Neural cell (in vitro differentiated cells): ENCODE results near the gene CAPRIN1. TPM values are rescaled to one million over a fixed set of nuclear protein-coding genes. Genes with fewer than 3 reads are reported as not detected.

ENCODE experiments used
- H2AFZ ChIP-seq: fragments of 200-600, 300-800 bp; sonication (generic), shearing (Covaris generic); 2 replicates; pipeline ENCODE4 v1.6.0; 2014; ENCODE audit warnings: low read depth, mild to moderate bottlenecking, antibody characterized with exemption, low read length, moderate library complexity
- H3F3A ChIP-seq: fragments of 200-600 bp; shearing (Covaris generic); 2 replicates; pipeline ENCODE4 v1.6.1; 2016; ENCODE audit warnings: mild to moderate bottlenecking, moderate library complexity, mixed read lengths, antibody characterized with exemption, low read length; ENCODE audit not compliant: insufficient read depth, poor library complexity, severe bottlenecking
- H3K27ac ChIP-seq: fragments of 200-600, 300-800 bp; sonication (generic), shearing (Covaris generic); 2 replicates; pipeline ENCODE4 v1.5.1; 2014; ENCODE audit warnings: mild to moderate bottlenecking, low read length, moderate library complexity
- H3K27me3 ChIP-seq: fragments of 300-800, 200-600 bp; sonication (generic), shearing (Covaris generic); 2 replicates; pipeline ENCODE4 v1.6.0; 2014; ENCODE audit warnings: mild to moderate bottlenecking, low read depth, low read length, moderate library complexity; ENCODE audit not compliant: insufficient read depth
- H3K36me3 ChIP-seq: fragments of 300-800, 200-600 bp; sonication (generic), shearing (Covaris generic); 2 replicates; pipeline ENCODE4 v1.5.1; 2014; ENCODE audit warnings: mild to moderate bottlenecking, antibody characterized with exemption, low read length, moderate library complexity; ENCODE audit not compliant: insufficient read depth
- H3K4me2 ChIP-seq: fragments of 300-800, 200-600 bp; sonication (generic), shearing (Covaris generic); 2 replicates; pipeline ENCODE4 v1.6.0; 2014; ENCODE audit warnings: mild to moderate bottlenecking, low read length
- H3K4me3 ChIP-seq: fragments of 300-800, 200-600 bp; sonication (generic), shearing (Covaris generic); 2 replicates; pipeline ENCODE4 v1.5.1; 2014; ENCODE audit warnings: mild to moderate bottlenecking, low read length, moderate library complexity
- H3K79me2 ChIP-seq: fragments of 200-600 bp; shearing (Covaris generic); replicated peaks from 2 replicates; pipeline ENCODE4 v1.6.0; 2014; ENCODE audit warnings: mild to moderate bottlenecking, low read length, moderate library complexity; ENCODE audit not compliant: insufficient read depth
- H3K9ac ChIP-seq: fragments of 300-800, 200-600 bp; sonication (generic), shearing (Covaris generic); 2 replicates; pipeline ENCODE4 v1.6.1; 2016; ENCODE audit warnings: mild to moderate bottlenecking, low read length, mixed read lengths
- H3K9me2 ChIP-seq: fragments of 200-600 bp; shearing (Covaris generic); 2 replicates; pipeline ENCODE4 v1.6.1; 2016; ENCODE audit warnings: mild to moderate bottlenecking, low read length, mixed read lengths; ENCODE audit not compliant: insufficient read depth
- H3K9me3 ChIP-seq: fragments of 200-600, 300-800 bp; sonication (generic), shearing (Covaris generic); 2 replicates; pipeline ENCODE4 v1.6.1; 2016; ENCODE audit warnings: mild to moderate bottlenecking, mixed run types, low read length, moderate library complexity, mixed read lengths
- H4K20me1 ChIP-seq: fragments of 200-600 bp; shearing (Covaris generic); 2 replicates; pipeline ENCODE4 v1.6.1; 2016; ENCODE audit warnings: mild to moderate bottlenecking, mixed run types; ENCODE audit not compliant: insufficient read depth
- CTCF ChIP-seq: fragments of 450-650 bp; IDR thresholded peaks from 2 replicates; pipeline ENCODE4 v1.5.1; 2014; ENCODE audit warnings: antibody characterized with exemption, mild to moderate bottlenecking, moderate library complexity; ENCODE audit not compliant: poor library complexity, severe bottlenecking
- EP300 ChIP-seq: fragments of 450-650 bp; conservative IDR thresholded peaks from 2 replicates; pipeline ENCODE4 v1.6.1; 2014; ENCODE audit warnings: antibody characterized with exemption, mild to moderate bottlenecking, moderate library complexity; ENCODE audit not compliant: poor library complexity, severe bottlenecking
- EZH2 ChIP-seq: fragments of 200-600, 300-800 bp; shearing (Covaris generic), sonication (generic); IDR thresholded peaks from 2 replicates; pipeline ENCODE4 v1.6.1; 2014; ENCODE audit warnings: antibody characterized with exemption, low read length, borderline replicate concordance, mild to moderate bottlenecking; ENCODE audit not compliant: insufficient read depth, poor library complexity, severe bottlenecking
- MXI1 ChIP-seq: fragments of 450-650 bp; conservative IDR thresholded peaks from 2 replicates; pipeline ENCODE4 v1.6.1; 2014; ENCODE audit warnings: antibody characterized with exemption, mild to moderate bottlenecking; ENCODE audit not compliant: poor library complexity, severe bottlenecking
- POLR2AphosphoS5 ChIP-seq: IDR thresholded peaks from 2 replicates; pipeline ENCODE4 v1.6.1; 2012
- RAD21 ChIP-seq: fragments of 450-650 bp; conservative IDR thresholded peaks from 2 replicates; pipeline ENCODE4 v1.6.1; 2014; ENCODE audit warnings: antibody characterized with exemption, mild to moderate bottlenecking, moderate library complexity
- REST ChIP-seq: IDR thresholded peaks from 2 replicates; pipeline ENCODE4 v1.6.1; 2012; ENCODE audit warnings: borderline replicate concordance
- SMC3 ChIP-seq: fragments of 450-650 bp; conservative IDR thresholded peaks from 2 replicates; pipeline ENCODE4 v1.6.1; 2014; ENCODE audit warnings: antibody characterized with exemption, mild to moderate bottlenecking, moderate library complexity; ENCODE audit not compliant: poor library complexity
- TAF1 ChIP-seq: IDR thresholded peaks from 2 replicates; pipeline ENCODE4 v1.6.1; 2012; ENCODE audit warnings: low read depth
- polyA plus RNA-seq: library from polyadenylated mRNA; depleted of rRNA; stranded (reverse); fragments of >200 nt; gene quantifications from 2 replicates; pipeline ENCODE4 v1.2.3, GENCODE V29; 2014

The CAPRIN1 gene
- polyA plus RNA-seq, 1 donor from 2014 or later, result 256 TPM

GRCh38 chr11:34028425-34028824 is 23.1 kb upstream of the CAPRIN1 start:
- H3K27ac ChIP-seq, result no peak overlapping the region
- no peaks in the 10 kb centered on the region for H3K9me3 ChIP-seq
- no peak overlapping the region for H3K4me3 ChIP-seq
- no peaks in the 10 kb centered on the region for H3K36me3 ChIP-seq
- no peaks in the 10 kb centered on the region for H3K27me3 ChIP-seq
- no peaks in the 10 kb centered on the region for H3K79me2 ChIP-seq
- no peak overlapping the region for H3K4me2 ChIP-seq
- H3K9ac ChIP-seq, result no peak overlapping the region
- no peak overlapping the region for H2AFZ ChIP-seq
- no peaks in the 10 kb centered on the region for H3K9me2 ChIP-seq
- H3F3A ChIP-seq, result no peaks in the 10 kb centered on the region
- no peaks in the 10 kb centered on the region for H4K20me1 ChIP-seq
- TF ChIP-seq CTCF, result no peak
- no peak for TF ChIP-seq EZH2
- no peak for TF ChIP-seq EP300
- no peak for TF ChIP-seq TAF1
- TF ChIP-seq POLR2AphosphoS5, result no peak
- no peak for TF ChIP-seq SMC3
- no peak for TF ChIP-seq RAD21
- TF ChIP-seq MXI1, result no peak
- no peak for TF ChIP-seq REST

- no peaks in the 10 kb centered on the region for H3K9me3 ChIP-seq
- no peak overlapping the region for H3K4me3 ChIP-seq
- no peak overlapping the region for H2AFZ ChIP-seq
- no peak overlapping the region for H3K9ac ChIP-seq
- H3K27ac ChIP-seq, result no peak overlapping the region
- H4K20me1 ChIP-seq, result no peaks in the 10 kb centered on the region
- H3K9me2 ChIP-seq, result no peaks in the 10 kb centered on the region
- TF ChIP-seq POLR2AphosphoS5 (no peak), TAF1 (no peak), RAD21 (no peak), REST (no peak)
- H3F3A ChIP-seq, result no peaks in the 10 kb centered on the region
- H3K36me3 ChIP-seq, result no peaks in the 10 kb centered on the region
- H3K27me3 ChIP-seq, result no peaks in the 10 kb centered on the region
- H3K4me2 ChIP-seq, result no peak overlapping the region
- H3K79me2 ChIP-seq, result no peaks in the 10 kb centered on the region
These were observed 22.4 kb upstream of the CAPRIN1 start for GRCh38 chr11:34029176-34029575.
